ENCODE measurements around the gene KCNIP4.

- TF ChIP-seq CTCF (optimal IDR thresholded peaks at IDR 0.05 in 1 of 3, IDR thresholded peaks at IDR 0.05 in 1 of 3, conservative IDR thresholded peaks at IDR 0.05 in 1 of 3; ENCODE audit: extremely low read depth in 1 of 3, insufficient read depth in 2 of 3, low read length in 3 of 3) = no peak
- no peak for TF ChIP-seq EZH2 (IDR thresholded peaks at IDR 0.05; ENCODE audit: low read length)
Observed at GRCh38 chr4:21645776-21646175, 302.8 kb downstream of the KCNIP4 start.

Measured in keratinocyte (primary cell).